AG04449 (cell line): ENCODE results near the gene GPC3.

Experiments used
- CTCF ChIA-PET: fragments of 350-600 bp; formaldehyde crosslinking; extraction: SDS; loops from one replicate; lab custom pipeline; 2021; ENCODE audit warnings: antibody characterized with exemption; lab: Yijun Ruan, JAX
- POLR2A ChIA-PET: fragments of 400-600, 350-600 bp; formaldehyde crosslinking; extraction: SDS; loops from one replicate; lab custom pipeline; 2020; ENCODE audit warnings: antibody characterized with exemption, inconsistent platforms; lab: Yijun Ruan, JAX
- DNase-seq: peaks from one replicate; pipeline ENCODE4 v3.0.0-alpha.2; 2010; ENCODE audit warnings: low read depth, low spot score
- H3K4me3 ChIP-seq: 2 replicates; pipeline ENCODE4 v1.5.1; 2011; ENCODE audit warnings: low read depth, mild to moderate bottlenecking, control low read depth, low read length
- CTCF ChIP-seq: IDR thresholded peaks from one replicate; pipeline ENCODE4 v1.5.1; 2011; ENCODE audit warnings: mild to moderate bottlenecking, moderate library complexity, low read length, control low read depth, inconsistent platforms; ENCODE audit not compliant: insufficient read depth; ENCODE audit errors: missing control alignments

The GPC3 gene

DNA sequence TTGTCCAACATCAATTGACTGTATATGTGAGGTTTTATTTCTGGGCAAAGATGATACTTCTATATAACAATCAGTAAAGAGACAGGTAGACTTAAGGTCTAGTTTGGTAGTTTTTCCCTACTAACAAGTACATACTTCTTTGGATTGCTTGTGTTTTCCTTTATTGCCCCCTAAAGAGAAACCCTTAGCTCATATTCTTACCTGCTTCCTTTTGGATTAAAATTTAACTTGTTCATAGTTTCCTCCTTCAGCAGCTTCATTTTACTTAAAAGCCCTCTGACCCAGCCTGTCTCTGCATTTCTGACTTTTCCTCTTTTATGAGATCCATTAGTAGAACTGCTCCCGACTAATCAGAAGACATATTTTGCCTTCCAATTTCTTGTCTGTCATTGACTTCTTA is 494.4 kb downstream of the GPC3 start:
- H3K4me3 ChIP-seq = no peak overlapping the region
- no peak for DNase-seq
- ChIA-PET POLR2A (no interaction called here), CTCF (no interaction called here)
- no peak for TF ChIP-seq CTCF
